T-cell (primary cell): ENCODE data around the gene PCLAF. TPM values are rescaled to one million over a fixed set of nuclear protein-coding genes. Genes with fewer than 3 reads are reported as not detected.
A peak's percentile ranks its signal among the peaks of the same experiment; 100 is the strongest.
"Not testable (repeated sequence)": the region's sequence is repeated elsewhere in the genome, so short reads cannot be mapped to it uniquely, and the experiment has no call there.

Experiments used
- ATAC-seq, 4 experiments: fragments of 200-7000 bp in 3 of 4; fragments of 150-1000 bp in 1 of 4; cut with Tn5 transposase; replicated peaks in 1 of 4; 1 replicate in 3 of 4; 2 replicates in 1 of 4; pipeline ENCODE4 v1.10.0; 2021; ENCODE audit warnings: moderate library complexity in 3 of 4, mild to moderate bottlenecking in 2 of 4, moderate number of reproducible peaks in 1 of 4
- CTCF ChIA-PET, 2 donors: fragments of 300-600 bp; sonication (Branson Sonifier 250); formaldehyde crosslinking; loops; one replicate each; lab custom pipeline; 2022; ENCODE audit warnings: antibody characterized with exemption in 2 of 2; lab: Charles Lee
- POLR2A ChIA-PET, 2 donors: fragments of 300-600 bp; sonication (Branson Sonifier 250); formaldehyde crosslinking; loops; one replicate each; lab custom pipeline; 2022; ENCODE audit warnings: antibody characterized with exemption in 2 of 2; lab: Charles Lee
- DNase-seq, 35 experiments: peaks; one replicate each; pipeline versions ENCODE4 v3.0.0 to v3.0.0-alpha.2; 2013 to 2023
- H3K27ac ChIP-seq: one replicate; pipeline ENCODE4 v1.5.1; 2013; ENCODE audit warnings: low read length
- H3K27me3 ChIP-seq, 2 experiments: replicated peaks in 1 of 2; 1 replicate in 1 of 2; 2 replicates in 1 of 2; pipeline versions ENCODE4 v1.6.1 to v1.7.0; 2013; ENCODE audit warnings: low read length in 1 of 2, mixed read lengths in 1 of 2; ENCODE audit not compliant: control insufficient read depth in 2 of 2, insufficient read depth in 2 of 2; ENCODE audit errors: extremely low read depth in 1 of 2
- H3K36me3 ChIP-seq, 2 donors: 1 replicate in 1 of 2; 2 replicates in 1 of 2; pipeline versions ENCODE4 v1.6.1 to v1.7.0; 2013; ENCODE audit warnings: low read length in 1 of 2; ENCODE audit not compliant: control insufficient read depth in 2 of 2, insufficient read depth in 1 of 2; ENCODE audit errors: extremely low read depth in 1 of 2
- H3K4me1 ChIP-seq, 2 experiments: 1 replicate in 1 of 2; 2 replicates in 1 of 2; pipeline versions ENCODE4 v1.6.1 to v1.7.0; 2013; ENCODE audit warnings: low read length in 2 of 2, mixed read lengths in 1 of 2; ENCODE audit not compliant: insufficient read depth in 2 of 2, control insufficient read depth in 1 of 2; ENCODE audit errors: extremely low read depth in 1 of 2
- H3K4me3 ChIP-seq, 2 donors: 1 replicate in 1 of 2; 2 replicates in 1 of 2; pipeline versions ENCODE4 v1.5.1 to v1.7.0; 2013; ENCODE audit warnings: mild to moderate bottlenecking in 2 of 2, low read length in 1 of 2, moderate library complexity in 1 of 2; ENCODE audit not compliant: control insufficient read depth in 1 of 2; ENCODE audit errors: extremely low read depth in 1 of 2
- H3K9me3 ChIP-seq: 2 replicates; pipeline ENCODE4 v1.7.0; 2013
- H3K27ac Mint-ChIP-seq, 2 donors: one replicate each; pipeline ENCODE4 v1.8.0; 2020 to 2021; ENCODE audit warnings: mild to moderate bottlenecking in 2 of 2, mixed read lengths in 2 of 2
- H3K27me3 Mint-ChIP-seq, 2 donors: one replicate each; pipeline ENCODE4 v1.8.0; 2021 to 2022; ENCODE audit warnings: mixed read lengths in 2 of 2
- H3K36me3 Mint-ChIP-seq: one replicate; pipeline ENCODE4 v1.8.0; 2021; ENCODE audit warnings: mixed read lengths
- H3K4me1 Mint-ChIP-seq, 3 donors: one replicate each; pipeline ENCODE4 v1.8.0; 2020 to 2022; ENCODE audit warnings: mixed read lengths in 3 of 3, mild to moderate bottlenecking in 1 of 3
- H3K4me3 Mint-ChIP-seq, 3 donors: one replicate each; pipeline ENCODE4 v1.8.0; 2020 to 2022; ENCODE audit warnings: mild to moderate bottlenecking in 3 of 3, mixed read lengths in 3 of 3, moderate library complexity in 3 of 3
- H3K9me3 Mint-ChIP-seq, 3 donors: one replicate each; pipeline ENCODE4 v1.8.0; 2020 to 2022; ENCODE audit warnings: mixed read lengths in 3 of 3
- WGBS: methylation state at CpG from one replicate; pipeline ENCODE4 v1.1.5; 2013; ENCODE audit warnings: missing lambda C conversion rate; ENCODE audit not compliant: insufficient coverage; 5-methylcytosine and 5-hydroxymethylcytosine counted together
- total RNA-seq, 35 experiments: library from RNA in 6 of 35; stranded (reverse) in 6 of 35; fragments of 120-200 nt in 1 of 35; gene quantifications; one replicate each; pipeline versions ENCODE4 v1.2.1 to v1.2.4 and lab custom pipeline; 2013 to 2026

The PCLAF gene
- total RNA-seq, 5 donors from 2014 or later (not counting 1 experiment from before 2014, with no cell fraction given), result 0.96 to 2.4 (median 1.6) TPM

DNA sequence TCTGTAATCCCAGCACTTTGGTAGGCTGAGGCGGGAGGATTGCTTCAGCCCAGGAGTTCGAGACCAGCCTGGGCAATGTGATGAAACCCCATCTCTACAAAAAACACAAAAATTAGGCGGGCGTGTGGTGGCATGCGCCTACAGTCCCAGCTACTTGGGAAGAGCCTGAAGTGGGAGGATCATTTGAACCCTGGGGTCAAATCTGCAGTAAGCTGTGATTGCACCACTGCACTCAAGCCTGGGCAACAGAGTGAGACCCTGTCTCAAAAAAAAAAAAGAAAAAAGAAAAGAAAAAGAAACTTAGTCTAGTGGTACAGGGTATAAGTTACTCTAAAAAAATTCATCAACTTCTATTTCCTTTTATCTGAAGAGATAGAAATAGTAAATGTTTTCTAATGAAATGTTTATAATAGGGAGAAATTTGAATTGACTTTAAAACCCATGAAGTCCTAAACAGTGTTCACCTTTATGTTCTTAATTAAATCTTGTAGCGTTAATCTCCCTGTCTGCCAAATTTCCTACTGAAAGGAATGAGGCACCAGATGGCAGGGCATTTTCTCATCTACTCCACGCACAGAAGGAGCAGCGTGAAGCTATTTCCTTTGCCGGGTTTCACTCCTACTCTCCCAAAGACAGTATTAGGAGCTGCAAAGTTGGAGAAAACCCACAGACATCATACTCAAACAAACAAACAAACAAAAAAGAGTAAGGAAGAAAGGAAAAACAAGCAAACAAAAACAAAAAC lies 1.9 kb downstream of the PCLAF start:
- DNase-seq, result no peak
- no peaks in the 10 kb centered on the region for H3K36me3 ChIP-seq
- peaks cover 0 to 2% of the 10 kb centered on the region in 2 experiments for H3K27me3 ChIP-seq
- no CpG with 5 or more reads among the region's 9 CpGs for WGBS
- H3K4me1 ChIP-seq, result peaks cover 0 to 14% of the 10 kb centered on the region in 2 experiments
- no peaks in the 10 kb centered on the region for H3K27me3 Mint-ChIP-seq
- ChIA-PET POLR2A (no interaction called here), CTCF (interaction anchor here in 1 of 2 donors (0.6 kb wide), 1 partner anchor 21 kb away, joined by 5 read pairs; no protein-coding TSS in a partner anchor)
- H3K27ac ChIP-seq, result no peak overlapping the region
- no peaks in the 10 kb centered on the region for H3K36me3 Mint-ChIP-seq
- no peak for ATAC-seq
- H3K9me3 ChIP-seq, result no peaks in the 10 kb centered on the region
- H3K27ac Mint-ChIP-seq, result no peak overlapping the region
- H3K4me1 Mint-ChIP-seq, result peaks cover 15 to 23% (median 18%) of the 10 kb centered on the region in 3 donors
- no peak overlapping the region for H3K4me3 ChIP-seq
- peak overlapping the region; percentile 42 to 88 (median 67) for H3K4me3 Mint-ChIP-seq
- no peaks in the 10 kb centered on the region for H3K9me3 Mint-ChIP-seq

DNA sequence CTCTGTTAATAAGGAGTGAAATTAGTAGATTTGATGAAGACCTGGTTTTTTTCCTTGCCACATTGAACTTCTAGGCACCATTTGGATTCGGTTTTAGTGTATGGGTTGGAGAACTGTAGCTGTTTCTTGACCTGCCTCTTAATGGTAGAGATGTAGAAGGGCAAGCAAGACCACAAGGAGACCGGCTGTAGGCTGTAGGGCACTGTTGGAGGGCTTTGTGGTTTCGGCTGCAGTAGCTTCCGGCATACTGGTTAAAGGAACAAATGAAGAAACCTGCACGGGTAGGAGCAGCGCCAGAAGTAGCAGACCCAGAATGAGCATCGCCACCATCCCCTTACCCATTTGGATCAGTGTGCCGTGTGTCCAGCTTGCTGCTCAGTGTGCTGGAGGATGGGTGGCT lies 7.9 kb downstream of the PCLAF start:
- WGBS, result 81% methylated on average over 7 of the region's 8 CpGs

DNA sequence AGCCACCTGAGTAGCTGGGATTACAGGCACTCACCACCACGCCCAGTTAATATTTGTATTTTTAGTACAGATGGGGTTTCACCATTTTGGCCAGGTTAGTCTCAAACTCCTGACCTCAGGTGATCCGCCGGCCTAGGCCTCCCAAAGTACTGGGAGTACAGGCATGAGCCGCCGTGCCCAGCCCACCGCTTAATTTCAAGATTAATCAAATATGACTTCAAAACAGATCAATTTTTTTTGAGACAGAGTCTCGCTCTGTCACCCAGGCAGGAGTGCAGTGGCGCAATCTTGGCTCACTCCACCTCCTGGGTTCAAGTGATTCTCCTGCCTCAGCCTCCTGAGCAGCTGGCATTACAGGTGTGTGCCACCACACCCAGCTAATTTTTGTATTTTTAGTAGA lies 9.9 kb downstream of the PCLAF start:
- H3K27ac Mint-ChIP-seq, H3K9me3 ChIP-seq, DNase-seq, H3K27ac ChIP-seq, H3K36me3 ChIP-seq, POLR2A ChIA-PET, H3K4me1 ChIP-seq, H3K9me3 Mint-ChIP-seq, H3K4me3 Mint-ChIP-seq, H3K27me3 Mint-ChIP-seq, H3K36me3 Mint-ChIP-seq, H3K4me1 Mint-ChIP-seq, H3K4me3 ChIP-seq, H3K27me3 ChIP-seq, ATAC-seq: not testable (repeated sequence)
- CTCF ChIA-PET, result interaction anchor here in 1 of 2 donors (0.7 kb wide), 1 partner anchor 511 kb away, joined by 5 read pairs; no protein-coding TSS in a partner anchor
- 98% methylated on average over 5 of the region's 8 CpGs for WGBS

More for the DNA sequence above, 7.9 kb downstream of the PCLAF start:
- ATAC-seq (peak in 1 of 4 experiments; percentile 15), DNase-seq (no peak)
- CTCF ChIA-PET, result no interaction called here
- Mint-ChIP-seq H3K27me3 (no peaks in the 10 kb centered on the region), H3K4me1 (peaks cover 0 to 8% (median 3%) of the 10 kb centered on the region in 3 donors), H3K36me3 (no peaks in the 10 kb centered on the region), H3K27ac (peak overlapping the region in 1 of 2 donors; percentile 10), H3K9me3 (no peaks in the 10 kb centered on the region), H3K4me3 (peak overlapping the region in 2 of 3 donors; percentile 56 to 64)
- no peaks in the 10 kb centered on the region for H3K9me3 ChIP-seq
- no peaks in the 10 kb centered on the region for H3K27me3 ChIP-seq
- POLR2A ChIA-PET, result interaction anchor here in 1 of 2 donors (0.6 kb wide), 1 partner anchor 20 kb away, joined by 9 read pairs; no protein-coding TSS in a partner anchor
- no peaks in the 10 kb centered on the region for H3K4me1 ChIP-seq
- H3K36me3 ChIP-seq, result no peaks in the 10 kb centered on the region
- no peak overlapping the region for H3K4me3 ChIP-seq
- H3K27ac ChIP-seq, result no peak overlapping the region

DNA sequence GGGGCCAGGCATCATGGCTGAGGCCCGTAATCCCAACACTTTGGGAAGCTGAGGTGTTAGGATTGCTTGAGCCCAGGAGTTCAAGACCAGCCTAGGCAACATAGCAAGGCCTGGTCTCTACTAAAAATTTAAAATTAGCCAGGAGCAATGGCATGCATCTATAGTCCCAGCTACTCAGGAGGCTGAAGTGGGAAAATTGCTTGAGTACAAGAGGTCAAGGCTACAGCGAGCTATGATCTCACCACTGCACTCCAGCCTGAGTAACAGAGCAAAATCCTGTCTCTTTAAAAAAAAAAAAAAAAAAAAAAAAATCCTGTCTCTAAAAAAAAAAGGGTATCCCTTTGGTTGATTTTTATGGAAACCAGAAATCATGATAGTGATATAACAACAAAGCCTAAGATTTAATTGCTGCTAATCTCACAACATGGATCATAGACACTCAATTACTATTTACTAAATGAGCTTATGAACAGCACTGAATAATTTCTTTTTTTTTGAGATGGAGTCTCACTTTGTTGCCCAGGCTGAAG lies 12.1 kb downstream of the PCLAF start:
- no peak for ATAC-seq
- Mint-ChIP-seq H3K27ac (no peak overlapping the region), H3K4me1 (peaks cover 0 to 8% (median 3%) of the 10 kb centered on the region in 3 donors), H3K36me3 (no peaks in the 10 kb centered on the region), H3K4me3 (no peak overlapping the region), H3K27me3 (no peaks in the 10 kb centered on the region), H3K9me3 (no peaks in the 10 kb centered on the region)
- Histone ChIP-seq H3K36me3 (no peaks in the 10 kb centered on the region), H3K4me1 (no peaks in the 10 kb centered on the region), H3K27me3 (no peaks in the 10 kb centered on the region), H3K4me3 (no peak overlapping the region), H3K9me3 (no peaks in the 10 kb centered on the region), H3K27ac (no peak overlapping the region)
- no peak for DNase-seq
- ChIA-PET POLR2A (interaction anchor here in 1 of 2 donors (0.6 kb wide), 1 partner anchor 137 kb away, joined by 3 read pairs; no protein-coding TSS in a partner anchor), CTCF (interaction anchor here in 1 of 2 donors (0.7 kb wide), 1 partner anchor 418 kb away, joined by 9 read pairs; no protein-coding TSS in a partner anchor)
- WGBS, result no CpG with 5 or more reads among the region's 2 CpGs

DNA sequence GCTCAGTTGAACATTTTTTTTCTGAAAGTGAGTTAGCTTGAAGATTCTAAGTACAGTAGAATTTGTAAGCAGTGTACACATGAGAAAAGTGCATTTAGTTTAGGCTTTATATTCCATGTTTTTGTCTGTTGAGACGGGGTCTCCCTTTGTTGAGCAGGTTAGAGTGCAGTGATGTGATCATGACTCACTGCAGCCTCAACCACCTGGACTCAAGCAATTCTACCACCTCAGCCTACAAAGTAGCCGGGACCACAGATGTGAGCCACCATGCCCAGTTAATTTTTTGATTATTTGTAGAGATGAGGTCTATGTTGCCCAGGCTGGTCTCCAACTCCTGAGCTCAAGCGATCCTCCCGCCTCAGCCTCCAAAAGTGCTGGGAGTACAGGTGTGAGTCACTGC lies 20.0 kb downstream of the PCLAF start:
- no CpG with 5 or more reads among the region's 4 CpGs for WGBS
- H3K27me3 Mint-ChIP-seq, result no peaks in the 10 kb centered on the region
- no peaks in the 10 kb centered on the region for H3K36me3 Mint-ChIP-seq
- no peaks in the 10 kb centered on the region for H3K9me3 Mint-ChIP-seq
- H3K9me3 ChIP-seq, result no peaks in the 10 kb centered on the region
- ATAC-seq, result no peak
- no peak overlapping the region for H3K27ac ChIP-seq
- no peak overlapping the region for H3K27ac Mint-ChIP-seq
- H3K36me3 ChIP-seq, result no peaks in the 10 kb centered on the region
- peaks cover 0 to 4% of the 10 kb centered on the region in 2 experiments for H3K4me1 ChIP-seq
- POLR2A ChIA-PET, result interaction anchor here in 1 of 2 donors (0.5 to 0.7 kb wide), 2 partner anchors 26 to 812 kb away, joined by 4 to 7 read pairs; no protein-coding TSS in a partner anchor
- no peaks in the 10 kb centered on the region for H3K27me3 ChIP-seq
- no peak for DNase-seq
- H3K4me3 Mint-ChIP-seq, result no peak overlapping the region
- CTCF ChIA-PET, result no interaction called here
- peaks cover 6% of the 10 kb centered on the region in 3 donors for H3K4me1 Mint-ChIP-seq
- no peak overlapping the region for H3K4me3 ChIP-seq

DNA sequence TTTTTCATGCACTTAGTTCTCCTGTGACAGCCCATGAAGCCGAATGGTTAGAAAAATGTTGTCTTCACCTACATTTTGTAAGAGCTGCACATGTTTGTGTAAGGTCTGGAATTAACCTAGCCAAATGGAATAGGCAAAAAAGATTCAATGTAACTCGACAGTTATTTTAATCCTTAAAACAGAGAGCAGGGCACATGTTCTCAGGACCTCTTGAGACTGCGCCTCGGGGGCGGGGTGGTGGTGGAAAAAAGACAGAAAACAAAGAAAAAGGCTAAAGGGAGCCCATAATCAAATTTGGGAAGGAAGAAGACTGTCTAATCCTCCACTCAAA lies 24.6 kb downstream of the PCLAF start:
- Mint-ChIP-seq H3K9me3 (no peaks in the 10 kb centered on the region), H3K27ac (peak overlapping the region; percentile 87 to 88), H3K27me3 (no peaks in the 10 kb centered on the region), H3K4me1 (peaks cover 17 to 19% (median 17%) of the 10 kb centered on the region in 3 donors), H3K4me3 (peak overlapping the region; percentile 87 to 95 (median 95)), H3K36me3 (no peaks in the 10 kb centered on the region)
- ATAC-seq, result no peak
- no peaks in the 10 kb centered on the region for H3K27me3 ChIP-seq
- no peaks in the 10 kb centered on the region for H3K9me3 ChIP-seq
- WGBS, result 100% methylated on average over 1 of the region's 5 CpGs
- H3K4me1 ChIP-seq, result peaks cover 2 to 9% of the 10 kb centered on the region in 2 experiments
- no peak for DNase-seq
- ChIA-PET POLR2A (no interaction called here), CTCF (no interaction called here)
- H3K4me3 ChIP-seq, result peak overlapping the region; percentile 90
- peak overlapping the region; percentile 21 for H3K27ac ChIP-seq
- no peaks in the 10 kb centered on the region for H3K36me3 ChIP-seq
